Tibial nerve (tissue), 4 donors: Measurements from ENCODE around the gene MEPCE.

Source experiments
- EP300 ChIP-seq, 2 donors: sonication (generic); formaldehyde crosslinking; IDR thresholded peaks; one replicate each; pipeline ENCODE4 v1.6.1; 2017; ENCODE audit warnings: antibody characterized with exemption in 2 of 2, mild to moderate bottlenecking in 1 of 2
- POLR2A ChIP-seq, 2 donors: fragments of 450-650 bp; IDR thresholded peaks; one replicate each; pipeline ENCODE4 v1.6.1; 2017; ENCODE audit warnings: antibody characterized with exemption in 2 of 2, mild to moderate bottlenecking in 2 of 2, moderate library complexity in 2 of 2
- TF ChIP-seq, protein P1 (sequence below), 5 experiments: fragments of 200-600 bp in 3 of 5; fragments of 450-650 bp in 2 of 5; sonication (generic) in 3 of 5; IDR thresholded peaks; one replicate each; pipeline ENCODE4 v1.5.1; 2016 to 2019; ENCODE audit warnings: antibody characterized with exemption in 5 of 5, mild to moderate bottlenecking in 3 of 5, moderate library complexity in 2 of 5

- TF ChIP-seq, protein P1, sequence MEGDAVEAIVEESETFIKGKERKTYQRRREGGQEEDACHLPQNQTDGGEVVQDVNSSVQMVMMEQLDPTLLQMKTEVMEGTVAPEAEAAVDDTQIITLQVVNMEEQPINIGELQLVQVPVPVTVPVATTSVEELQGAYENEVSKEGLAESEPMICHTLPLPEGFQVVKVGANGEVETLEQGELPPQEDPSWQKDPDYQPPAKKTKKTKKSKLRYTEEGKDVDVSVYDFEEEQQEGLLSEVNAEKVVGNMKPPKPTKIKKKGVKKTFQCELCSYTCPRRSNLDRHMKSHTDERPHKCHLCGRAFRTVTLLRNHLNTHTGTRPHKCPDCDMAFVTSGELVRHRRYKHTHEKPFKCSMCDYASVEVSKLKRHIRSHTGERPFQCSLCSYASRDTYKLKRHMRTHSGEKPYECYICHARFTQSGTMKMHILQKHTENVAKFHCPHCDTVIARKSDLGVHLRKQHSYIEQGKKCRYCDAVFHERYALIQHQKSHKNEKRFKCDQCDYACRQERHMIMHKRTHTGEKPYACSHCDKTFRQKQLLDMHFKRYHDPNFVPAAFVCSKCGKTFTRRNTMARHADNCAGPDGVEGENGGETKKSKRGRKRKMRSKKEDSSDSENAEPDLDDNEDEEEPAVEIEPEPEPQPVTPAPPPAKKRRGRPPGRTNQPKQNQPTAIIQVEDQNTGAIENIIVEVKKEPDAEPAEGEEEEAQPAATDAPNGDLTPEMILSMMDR (IDR thresholded peaks at IDR 0.05): no peak
- TF ChIP-seq POLR2A (IDR thresholded peaks at IDR 0.05) (no peak), EP300 (IDR thresholded peaks at IDR 0.05) (no peak)
Measured at GRCh38 chr7:100394077-100394476, 35.6 kb upstream of the MEPCE start.
